ENCODE results near the gene CADM1. TPM values are rescaled to one million over a fixed set of nuclear protein-coding genes. Genes with fewer than 3 reads are reported as not detected.

Gene CADM1
- total RNA-seq, 1 donor from 2014 or later = 51.1 TPM

GRCh38 chr11:115437902-115438575, 66.2 kb downstream of the CADM1 start:
- Histone ChIP-seq H3K27me3 (ENCODE audit: low read depth) (no peaks in the 10 kb centered on the region), H3K4me1 (peaks cover 18% of the 10 kb centered on the region), H3K36me3 (no peaks in the 10 kb centered on the region), H3K9me3 (replicated peaks) (no peaks in the 10 kb centered on the region), H3K27ac (replicated peaks) (no peak overlapping the region), H3K4me3 (no peak overlapping the region)
- intact Hi-C loops (cut with micrococcal nuclease) = no loop called here
- TF ChIP-seq, protein P1, sequence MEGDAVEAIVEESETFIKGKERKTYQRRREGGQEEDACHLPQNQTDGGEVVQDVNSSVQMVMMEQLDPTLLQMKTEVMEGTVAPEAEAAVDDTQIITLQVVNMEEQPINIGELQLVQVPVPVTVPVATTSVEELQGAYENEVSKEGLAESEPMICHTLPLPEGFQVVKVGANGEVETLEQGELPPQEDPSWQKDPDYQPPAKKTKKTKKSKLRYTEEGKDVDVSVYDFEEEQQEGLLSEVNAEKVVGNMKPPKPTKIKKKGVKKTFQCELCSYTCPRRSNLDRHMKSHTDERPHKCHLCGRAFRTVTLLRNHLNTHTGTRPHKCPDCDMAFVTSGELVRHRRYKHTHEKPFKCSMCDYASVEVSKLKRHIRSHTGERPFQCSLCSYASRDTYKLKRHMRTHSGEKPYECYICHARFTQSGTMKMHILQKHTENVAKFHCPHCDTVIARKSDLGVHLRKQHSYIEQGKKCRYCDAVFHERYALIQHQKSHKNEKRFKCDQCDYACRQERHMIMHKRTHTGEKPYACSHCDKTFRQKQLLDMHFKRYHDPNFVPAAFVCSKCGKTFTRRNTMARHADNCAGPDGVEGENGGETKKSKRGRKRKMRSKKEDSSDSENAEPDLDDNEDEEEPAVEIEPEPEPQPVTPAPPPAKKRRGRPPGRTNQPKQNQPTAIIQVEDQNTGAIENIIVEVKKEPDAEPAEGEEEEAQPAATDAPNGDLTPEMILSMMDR (IDR thresholded peaks at IDR 0.05; ENCODE audit: borderline replicate concordance) = no peak
- no peak for DNase-seq

- Histone ChIP-seq H3K4me1 (peaks cover 2% of the 10 kb centered on the region), H3K27me3 (ENCODE audit: low read depth) (no peaks in the 10 kb centered on the region), H3K27ac (replicated peaks) (no peak overlapping the region), H3K36me3 (no peaks in the 10 kb centered on the region), H3K4me3 (no peak overlapping the region), H3K9me3 (replicated peaks) (no peaks in the 10 kb centered on the region)
- no peak for DNase-seq
- intact Hi-C loops (cut with micrococcal nuclease) = no loop called here
- TF ChIP-seq, protein P1 (IDR thresholded peaks at IDR 0.05; ENCODE audit: borderline replicate concordance) = no peak
Observed at GRCh38 chr11:115430345-115430744, 73.9 kb downstream of the CADM1 start.

- H3K9me3 ChIP-seq (replicated peaks) = no peaks in the 10 kb centered on the region
- H3K4me3 ChIP-seq = no peak overlapping the region
- DNase-seq = no peak
- no peak overlapping the region for H3K27ac ChIP-seq (replicated peaks)
- intact Hi-C loops (cut with micrococcal nuclease) = no loop called here
- no peaks in the 10 kb centered on the region for H3K27me3 ChIP-seq (ENCODE audit: low read depth)
- TF ChIP-seq, protein P1 (IDR thresholded peaks at IDR 0.05; ENCODE audit: borderline replicate concordance) = no peak
- peaks cover 16% of the 10 kb centered on the region for H3K4me1 ChIP-seq
- H3K36me3 ChIP-seq = no peaks in the 10 kb centered on the region
Observed at GRCh38 chr11:115428306-115428705, 75.9 kb downstream of the CADM1 start.

DNA sequence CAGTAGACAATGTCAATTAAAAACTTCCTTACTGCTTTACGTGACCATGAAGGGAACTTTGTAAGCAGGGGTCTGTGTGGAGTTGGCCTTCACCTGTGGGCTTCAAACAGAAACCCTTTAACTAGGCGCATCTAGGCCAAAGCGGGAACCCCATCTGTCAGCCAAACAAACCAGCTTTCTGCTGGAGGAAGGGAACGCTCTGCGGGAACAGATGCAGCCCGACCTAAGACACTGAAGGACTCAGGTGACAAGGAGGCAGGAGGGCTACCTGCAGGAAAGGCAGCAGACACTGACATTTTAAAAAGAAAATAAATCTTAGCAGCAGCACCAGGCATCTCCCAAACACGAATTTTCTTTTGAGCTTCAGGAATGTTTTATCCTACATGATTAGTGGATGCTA, 78.4 kb downstream of the CADM1 start:
- TF ChIP-seq, protein P1 (IDR thresholded peaks at IDR 0.05; ENCODE audit: borderline replicate concordance) = no peak
- DNase-seq = no peak
- H3K27ac ChIP-seq (replicated peaks) = no peak overlapping the region
- peaks cover 30% of the 10 kb centered on the region for H3K4me1 ChIP-seq
- H3K9me3 ChIP-seq (replicated peaks) = no peaks in the 10 kb centered on the region
- H3K27me3 ChIP-seq (ENCODE audit: low read depth) = no peaks in the 10 kb centered on the region
- no peaks in the 10 kb centered on the region for H3K36me3 ChIP-seq
- intact Hi-C loops (cut with micrococcal nuclease) = no loop called here
- no peak overlapping the region for H3K4me3 ChIP-seq

DNA sequence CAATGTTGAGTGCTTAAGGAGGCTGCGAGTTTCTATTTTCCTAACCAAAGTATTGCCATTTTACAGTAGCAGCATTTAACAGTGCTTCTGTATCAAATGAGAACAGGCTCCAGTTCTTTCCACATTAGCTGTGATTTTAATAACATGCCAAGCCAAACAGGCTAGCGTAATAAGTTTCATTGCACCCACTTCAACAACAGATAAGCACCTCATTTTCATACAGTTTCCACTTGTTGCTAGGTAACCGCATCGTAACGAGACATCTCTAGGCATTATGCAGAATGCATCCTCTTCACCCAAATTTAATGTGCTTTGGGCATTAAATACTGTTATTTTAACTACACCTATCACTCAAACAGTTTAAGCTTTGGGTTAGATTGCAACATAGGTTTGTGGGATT, 79.0 kb downstream of the CADM1 start:
- Histone ChIP-seq H3K36me3 (no peaks in the 10 kb centered on the region), H3K27ac (replicated peaks) (no peak overlapping the region), H3K4me1 (peaks cover 32% of the 10 kb centered on the region), H3K9me3 (replicated peaks) (no peaks in the 10 kb centered on the region), H3K27me3 (ENCODE audit: low read depth) (no peaks in the 10 kb centered on the region), H3K4me3 (no peak overlapping the region)
- DNase-seq = no peak
- TF ChIP-seq, protein P1 (IDR thresholded peaks at IDR 0.05; ENCODE audit: borderline replicate concordance) = no peak
- intact Hi-C loops (cut with micrococcal nuclease) = no loop called here
